ENCODE data around the gene LCN12.

GRCh38 chr9:136923881-136924280, 28.2 kb upstream of the LCN12 start:
- TF ChIP-seq CTCF (optimal IDR thresholded peaks at IDR 0.05 in 1 of 3, IDR thresholded peaks at IDR 0.05 in 1 of 3, conservative IDR thresholded peaks at IDR 0.05 in 1 of 3; ENCODE audit: extremely low read depth in 1 of 3, insufficient read depth in 2 of 3, low read length in 3 of 3) (no peak), EZH2 (IDR thresholded peaks at IDR 0.05; ENCODE audit: low read length) (no peak)
